ENCODE measurements around the gene AVEN.

Gene AVEN

DNA sequence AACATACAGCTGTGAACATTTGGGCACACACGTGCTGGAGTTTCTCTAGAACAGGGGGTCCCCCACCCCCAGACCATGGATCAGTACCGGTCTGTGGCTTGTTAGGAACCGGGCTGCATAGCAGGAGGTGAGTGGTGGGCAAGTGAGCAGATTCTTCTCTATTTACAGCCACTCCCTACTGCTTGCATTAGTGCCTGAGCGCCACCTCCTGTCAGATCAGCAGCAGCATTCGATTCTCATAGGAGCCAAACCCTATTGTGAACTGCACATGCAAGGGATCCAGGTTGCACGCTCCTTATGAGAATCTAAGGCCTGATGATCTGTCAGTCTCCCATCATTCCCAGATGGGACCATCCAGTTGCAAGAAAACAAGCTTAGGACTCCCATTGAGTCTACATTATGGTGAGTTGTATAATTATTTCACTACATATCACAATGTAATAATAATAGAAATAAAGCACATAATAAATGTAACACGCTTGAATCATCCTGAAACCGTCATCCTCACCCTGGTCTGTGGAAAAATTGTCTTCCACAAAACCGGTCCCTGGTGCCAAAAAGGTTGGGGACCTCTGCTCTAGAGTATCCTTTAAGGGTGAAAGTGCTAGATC lies 44.9 kb downstream of the AVEN start:
- Histone ChIP-seq H3K9me2 (ENCODE audit: low read depth, low read length) (no peaks in the 10 kb centered on the region), H3K4me2 (ENCODE audit: low read length) (no peak overlapping the region), H3K9me3 (ENCODE audit: low read length) (no peaks in the 10 kb centered on the region), H3K9ac (ENCODE audit: low read length) (no peak overlapping the region), H4K20me1 (ENCODE audit: insufficient read depth, low read length) (no peaks in the 10 kb centered on the region), H3K4me3 (ENCODE audit: low read depth, low read length, poor library complexity, severe bottlenecking) (no peak overlapping the region), H3K27me3 (ENCODE audit: insufficient read depth, low read length) (no peaks in the 10 kb centered on the region), H3F3A (ENCODE audit: insufficient read depth, low read length) (no peaks in the 10 kb centered on the region), H3K36me3 (ENCODE audit: insufficient read depth, low read length) (no peaks in the 10 kb centered on the region), H3K27ac (ENCODE audit: low read depth, low read length, poor library complexity, severe bottlenecking) (no peak overlapping the region), H3K4me1 (ENCODE audit: insufficient read depth, low read length, severe bottlenecking) (no peaks in the 10 kb centered on the region), H3K79me2 (ENCODE audit: insufficient read depth, low read length) (no peaks in the 10 kb centered on the region), H2AFZ (ENCODE audit: low read length) (no peak overlapping the region)
- TF ChIP-seq EZH2 (IDR thresholded peaks at IDR 0.05; ENCODE audit: borderline replicate concordance, low read length) (no peak), CTCF (IDR thresholded peaks at IDR 0.05; ENCODE audit: low read length) (peak; percentile 65)

- Histone ChIP-seq H3K9ac (ENCODE audit: low read length) (no peak overlapping the region), H3K27me3 (ENCODE audit: insufficient read depth, low read length) (no peaks in the 10 kb centered on the region), H4K20me1 (ENCODE audit: insufficient read depth, low read length) (no peaks in the 10 kb centered on the region), H3K4me3 (ENCODE audit: low read depth, low read length, poor library complexity, severe bottlenecking) (no peak overlapping the region), H3K9me2 (ENCODE audit: low read depth, low read length) (no peaks in the 10 kb centered on the region), H3K36me3 (ENCODE audit: insufficient read depth, low read length) (no peaks in the 10 kb centered on the region), H3K4me2 (ENCODE audit: low read length) (no peak overlapping the region), H3F3A (ENCODE audit: insufficient read depth, low read length) (no peaks in the 10 kb centered on the region), H3K4me1 (ENCODE audit: insufficient read depth, low read length, severe bottlenecking) (no peaks in the 10 kb centered on the region), H3K27ac (ENCODE audit: low read depth, low read length, poor library complexity, severe bottlenecking) (no peak overlapping the region), H3K9me3 (ENCODE audit: low read length) (no peaks in the 10 kb centered on the region), H2AFZ (ENCODE audit: low read length) (no peak overlapping the region), H3K79me2 (ENCODE audit: insufficient read depth, low read length) (no peaks in the 10 kb centered on the region)
- TF ChIP-seq EZH2 (IDR thresholded peaks at IDR 0.05; ENCODE audit: borderline replicate concordance, low read length) (no peak), CTCF (IDR thresholded peaks at IDR 0.05; ENCODE audit: low read length) (no peak)
These were observed 50.6 kb downstream of the AVEN start for GRCh38 chr15:33988384-33988783.

- Histone ChIP-seq H3K27me3 (ENCODE audit: insufficient read depth, low read length) (no peaks in the 10 kb centered on the region), H3K9me3 (ENCODE audit: low read length) (no peaks in the 10 kb centered on the region), H3K27ac (ENCODE audit: low read depth, low read length, poor library complexity, severe bottlenecking) (no peak overlapping the region), H3F3A (ENCODE audit: insufficient read depth, low read length) (no peaks in the 10 kb centered on the region), H3K4me3 (ENCODE audit: low read depth, low read length, poor library complexity, severe bottlenecking) (no peak overlapping the region), H3K9me2 (ENCODE audit: low read depth, low read length) (no peaks in the 10 kb centered on the region), H3K9ac (ENCODE audit: low read length) (no peak overlapping the region), H3K4me2 (ENCODE audit: low read length) (no peak overlapping the region), H3K4me1 (ENCODE audit: insufficient read depth, low read length, severe bottlenecking) (no peaks in the 10 kb centered on the region), H4K20me1 (ENCODE audit: insufficient read depth, low read length) (no peaks in the 10 kb centered on the region), H3K79me2 (ENCODE audit: insufficient read depth, low read length) (no peaks in the 10 kb centered on the region), H3K36me3 (ENCODE audit: insufficient read depth, low read length) (no peaks in the 10 kb centered on the region), H2AFZ (ENCODE audit: low read length) (no peak overlapping the region)
- TF ChIP-seq CTCF (IDR thresholded peaks at IDR 0.05; ENCODE audit: low read length) (no peak), EZH2 (IDR thresholded peaks at IDR 0.05; ENCODE audit: borderline replicate concordance, low read length) (no peak)
These were observed 51.6 kb downstream of the AVEN start for GRCh38 chr15:33987444-33987843.

Measured in OCI-LY1 (cell line).